Testis (tissue), 3 donors: ENCODE results near the gene DDX52. TPM values are rescaled to one million over a fixed set of nuclear protein-coding genes. Genes with fewer than 3 reads are reported as not detected.

Source experiments
- DNase-seq: peaks from one replicate; pipeline ENCODE4 v3.0.0-alpha.2; 2019
- H3K27ac ChIP-seq, 2 donors: fragments of 200-600 bp; sonication (generic); one replicate each; pipeline ENCODE4 v1.5.1; 2019
- H3K27me3 ChIP-seq: fragments of 200-600 bp; sonication (generic); one replicate; pipeline ENCODE4 v1.5.1; 2019
- H3K36me3 ChIP-seq: fragments of 200-600 bp; sonication (generic); one replicate; pipeline ENCODE4 v1.5.1; 2017; ENCODE audit warnings: low read depth; ENCODE audit errors: missing control alignments
- H3K4me1 ChIP-seq: fragments of 200-600 bp; sonication (generic); one replicate; pipeline ENCODE4 v1.5.1; 2019
- H3K4me3 ChIP-seq, 2 donors: fragments of 200-600 bp; sonication (generic); one replicate each; pipeline ENCODE4 v1.5.1; 2017 to 2019
- H3K9me3 ChIP-seq: fragments of 200-600 bp; sonication (generic); one replicate; pipeline ENCODE4 v1.5.1; 2017
- POLR2A ChIP-seq: fragments of 450-650 bp; IDR thresholded peaks from one replicate; pipeline ENCODE4 v1.6.1; 2017; ENCODE audit warnings: antibody characterized with exemption, mild to moderate bottlenecking, moderate library complexity
- WGBS, 2 donors: methylation state at CpG; one replicate each; pipeline ENCODE4 v1.1.5; 2018; 5-methylcytosine and 5-hydroxymethylcytosine counted together
- intact Hi-C: fragments of 100-400 bp; cut with DNase I; formaldehyde crosslinking; loops from one replicate; pipeline ENCODE4 v1.15.1; 2023; ENCODE audit warnings: low total_unique reads
- polyA plus RNA-seq: library from polyadenylated mRNA; stranded (reverse); fragments of 350-450 nt; fragmentation: Illumina TruSeq; extraction: RNeasy Lipid Tissue Mini Kit (QIAGEN cat#74804); gene quantifications from one replicate; pipeline ENCODE4 v1.2.3, GENCODE V29; 2014; ENCODE audit warnings: low read depth, low replicate concordance; ENCODE audit not compliant: insufficient read depth
- total RNA-seq, 2 donors: library from RNA; depleted of rRNA; stranded (reverse); fragments of >200 nt; gene quantifications; one replicate each; pipeline ENCODE4 v1.2.3, GENCODE V29; 2016
- TF ChIP-seq, protein P1 (sequence below), 3 experiments: fragments of 450-650 bp in 2 of 3; fragments of 200-600 bp in 1 of 3; sonication (generic) in 1 of 3; IDR thresholded peaks; one replicate each; pipeline ENCODE4 v1.5.1; 2016 to 2019; ENCODE audit warnings: antibody characterized with exemption in 3 of 3, mild to moderate bottlenecking in 2 of 3, moderate library complexity in 1 of 3

The DDX52 gene
- total and polyA plus RNA-seq, 3 donors from 2014 or later, result 14.0 to 31.7 (median 25.5) TPM

DNA sequence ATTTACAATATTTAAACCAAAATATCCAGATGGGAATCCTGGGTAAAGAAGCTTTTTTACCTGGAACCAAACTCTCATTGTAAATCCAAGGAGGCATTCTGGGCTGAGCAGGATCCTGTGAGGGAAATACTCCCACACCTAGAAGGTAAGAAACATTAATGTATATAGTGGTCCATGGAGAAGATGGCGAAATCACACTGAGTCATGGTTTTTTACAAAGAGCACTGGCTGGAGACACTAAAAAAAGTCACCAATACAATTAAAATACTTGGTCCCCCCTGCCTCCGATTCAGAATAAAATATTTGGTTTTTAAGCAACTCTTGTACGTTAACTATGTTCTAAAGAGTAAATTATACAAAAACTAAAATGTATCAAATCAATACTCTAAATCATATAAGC lies 67.0 kb downstream of the DDX52 start:
- intact Hi-C loops, result no loop called here
- H3K4me1 ChIP-seq, result no peaks in the 10 kb centered on the region
- WGBS, 2 donors, result 86 to 91% methylated on average over 3 of the region's 3 CpGs
- no peak for DNase-seq
- H3K9me3 ChIP-seq, result no peaks in the 10 kb centered on the region
- no peak overlapping the region for H3K27ac ChIP-seq
- no peaks in the 10 kb centered on the region for H3K36me3 ChIP-seq
- no peak overlapping the region for H3K4me3 ChIP-seq
- H3K27me3 ChIP-seq, result no peaks in the 10 kb centered on the region
- TF ChIP-seq POLR2A, result no peak
- TF ChIP-seq, protein P1, sequence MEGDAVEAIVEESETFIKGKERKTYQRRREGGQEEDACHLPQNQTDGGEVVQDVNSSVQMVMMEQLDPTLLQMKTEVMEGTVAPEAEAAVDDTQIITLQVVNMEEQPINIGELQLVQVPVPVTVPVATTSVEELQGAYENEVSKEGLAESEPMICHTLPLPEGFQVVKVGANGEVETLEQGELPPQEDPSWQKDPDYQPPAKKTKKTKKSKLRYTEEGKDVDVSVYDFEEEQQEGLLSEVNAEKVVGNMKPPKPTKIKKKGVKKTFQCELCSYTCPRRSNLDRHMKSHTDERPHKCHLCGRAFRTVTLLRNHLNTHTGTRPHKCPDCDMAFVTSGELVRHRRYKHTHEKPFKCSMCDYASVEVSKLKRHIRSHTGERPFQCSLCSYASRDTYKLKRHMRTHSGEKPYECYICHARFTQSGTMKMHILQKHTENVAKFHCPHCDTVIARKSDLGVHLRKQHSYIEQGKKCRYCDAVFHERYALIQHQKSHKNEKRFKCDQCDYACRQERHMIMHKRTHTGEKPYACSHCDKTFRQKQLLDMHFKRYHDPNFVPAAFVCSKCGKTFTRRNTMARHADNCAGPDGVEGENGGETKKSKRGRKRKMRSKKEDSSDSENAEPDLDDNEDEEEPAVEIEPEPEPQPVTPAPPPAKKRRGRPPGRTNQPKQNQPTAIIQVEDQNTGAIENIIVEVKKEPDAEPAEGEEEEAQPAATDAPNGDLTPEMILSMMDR (IDR thresholded peaks at IDR 0.05), result no peak

DNA sequence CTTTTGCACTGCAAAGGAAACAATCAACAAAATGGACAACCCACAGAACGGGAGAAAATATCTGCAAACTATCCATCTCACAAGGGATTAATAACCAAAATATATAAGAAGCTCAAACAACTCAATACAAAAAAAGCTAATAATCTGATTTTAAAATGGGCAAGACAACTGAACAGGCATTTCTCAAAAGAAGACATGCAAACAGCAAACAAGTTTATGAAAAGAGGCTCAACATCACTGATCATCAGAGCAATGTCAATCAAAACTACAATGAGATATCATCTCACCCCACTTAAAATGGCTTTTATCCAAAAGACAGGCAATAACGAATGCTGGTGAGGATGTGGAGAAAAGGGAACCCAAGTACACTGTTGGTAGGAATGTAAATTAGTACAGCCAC lies 68.8 kb downstream of the DDX52 start:
- no peaks in the 10 kb centered on the region for H3K9me3 ChIP-seq
- no peaks in the 10 kb centered on the region for H3K4me1 ChIP-seq
- intact Hi-C loops, result no loop called here
- H3K36me3 ChIP-seq, result no peaks in the 10 kb centered on the region
- H3K27me3 ChIP-seq, result no peaks in the 10 kb centered on the region
- no peak for DNase-seq
- TF ChIP-seq POLR2A, result no peak
- TF ChIP-seq, protein P1 (IDR thresholded peaks at IDR 0.05), result no peak
- WGBS, 2 donors, result 90 to 98% methylated on average over 2 of the region's 2 CpGs
- no peak overlapping the region for H3K4me3 ChIP-seq
- H3K27ac ChIP-seq, result no peak overlapping the region

DNA sequence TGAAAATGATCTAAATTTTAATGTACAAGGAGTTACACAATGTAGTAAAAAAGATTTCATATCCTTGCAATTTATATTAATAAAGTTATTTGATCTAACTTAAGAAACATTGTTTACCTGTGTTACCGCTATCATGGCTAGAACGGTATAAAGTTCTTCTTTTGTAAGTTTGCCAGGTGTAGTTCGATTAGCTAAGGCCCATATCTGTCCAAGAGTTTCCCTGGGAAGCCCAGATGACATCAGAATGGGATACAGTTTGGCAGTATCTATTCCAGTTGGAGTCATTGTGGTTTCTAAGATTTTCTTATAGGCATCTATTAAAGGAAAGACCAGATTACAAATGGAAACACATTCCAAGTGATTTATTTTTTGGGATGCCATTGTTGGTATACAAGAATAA lies 71.6 kb downstream of the DDX52 start:
- intact Hi-C loops, result no loop called here
- Histone ChIP-seq H3K27me3 (no peaks in the 10 kb centered on the region), H3K4me1 (no peaks in the 10 kb centered on the region), H3K4me3 (no peak overlapping the region), H3K27ac (no peak overlapping the region), H3K9me3 (no peaks in the 10 kb centered on the region), H3K36me3 (no peaks in the 10 kb centered on the region)
- 81 to 82% methylated on average over 3 of the region's 3 CpGs for WGBS, 2 donors
- no peak for DNase-seq
- TF ChIP-seq, protein P1 (IDR thresholded peaks at IDR 0.05), result no peak
- TF ChIP-seq POLR2A, result no peak

- no peaks in the 10 kb centered on the region for H3K4me1 ChIP-seq
- no peak overlapping the region for H3K4me3 ChIP-seq
- intact Hi-C loops, result no loop called here
- no peaks in the 10 kb centered on the region for H3K36me3 ChIP-seq
- DNase-seq, result peak; percentile 52
- H3K27ac ChIP-seq, result no peak overlapping the region
- H3K9me3 ChIP-seq, result no peaks in the 10 kb centered on the region
- H3K27me3 ChIP-seq, result no peaks in the 10 kb centered on the region
- TF ChIP-seq, protein P1 (IDR thresholded peaks at IDR 0.05), result peak in 2 of 3 experiments; percentile 18 to 22
- no peak for TF ChIP-seq POLR2A
- 81 to 89% methylated on average over 8 of the region's 8 CpGs for WGBS, 2 donors
Observed at GRCh38 chr17:37570527-37571093, 72.6 kb downstream of the DDX52 start.

DNA sequence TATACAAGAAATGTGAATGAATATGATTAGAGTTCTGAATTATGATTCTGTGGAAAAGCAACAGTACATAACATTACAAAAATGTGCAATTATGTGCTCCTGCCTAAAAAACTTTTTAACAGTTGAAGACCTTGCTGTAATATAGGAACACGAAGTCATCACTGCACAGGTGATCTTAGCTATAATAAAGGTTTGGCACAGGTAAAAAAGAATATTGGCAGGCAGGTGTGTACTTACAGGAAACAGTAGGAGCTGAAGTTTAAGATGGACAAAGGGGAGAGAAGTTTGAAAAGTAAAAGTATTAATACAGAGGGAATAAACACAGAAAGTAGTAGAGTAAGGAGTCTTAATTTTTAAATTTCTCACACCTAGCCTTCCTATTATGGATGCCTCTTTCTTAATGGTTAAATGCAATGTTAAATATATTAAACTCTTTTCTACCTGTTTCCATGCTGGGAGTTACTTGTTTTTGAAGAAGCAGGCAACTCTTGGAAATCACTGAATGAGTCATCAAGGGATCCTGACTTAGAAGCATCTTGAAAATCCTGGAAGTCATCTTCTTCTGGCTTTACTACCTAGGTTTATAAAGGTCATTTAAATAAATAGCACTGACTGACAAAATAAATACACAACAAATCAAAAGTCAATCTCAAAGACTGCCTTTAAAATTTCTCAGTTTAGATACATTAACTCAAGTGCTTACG lies 74.7 kb downstream of the DDX52 start:
- no peaks in the 10 kb centered on the region for H3K36me3 ChIP-seq
- intact Hi-C loops, result no loop called here

More for the DNA sequence above, 74.7 kb downstream of the DDX52 start:
- Histone ChIP-seq H3K4me3 (no peak overlapping the region), H3K27me3 (no peaks in the 10 kb centered on the region), H3K4me1 (no peaks in the 10 kb centered on the region), H3K9me3 (no peaks in the 10 kb centered on the region), H3K27ac (no peak overlapping the region)
- 92 to 100% methylated on average over 2 of the region's 2 CpGs for WGBS, 2 donors
- no peak for DNase-seq
- no peak for TF ChIP-seq POLR2A
- TF ChIP-seq, protein P1 (IDR thresholded peaks at IDR 0.05), result no peak
